GM21723 (cell line): ENCODE results near the gene TMEM214.
A peak's percentile ranks its signal among the peaks of the same experiment; 100 is the strongest.

ENCODE experiments used
- ATAC-seq: cut with Tn5 transposase; IDR thresholded peaks from one replicate; pipeline ENCODE4 v1.9.1; 2021; ENCODE audit warnings: mild to moderate bottlenecking, moderate library complexity; ENCODE audit not compliant: unreplicated experiment

The TMEM214 gene

GRCh38 chr2:27038631-27039339, 6.0 kb downstream of the TMEM214 start:
- ATAC-seq, result no peak

- ATAC-seq, result no peak
Measured at GRCh38 chr2:27039426-27039825, 6.7 kb downstream of the TMEM214 start.

- ATAC-seq, result no peak
Measured at GRCh38 chr2:27039871-27040270, 7.1 kb downstream of the TMEM214 start.

GRCh38 chr2:27040282-27040681, 7.5 kb downstream of the TMEM214 start:
- no peak for ATAC-seq

GRCh38 chr2:27041752-27042151, 9.0 kb downstream of the TMEM214 start:
- ATAC-seq, result peak; percentile 31

GRCh38 chr2:27042159-27042661, 9.4 kb downstream of the TMEM214 start:
- peak; percentile 72 for ATAC-seq

GRCh38 chr2:27042985-27043634, 10.3 kb downstream of the TMEM214 start:
- ATAC-seq, result no peak

- ATAC-seq, result peak; percentile 30
Measured at GRCh38 chr2:27049422-27050280, 16.9 kb downstream of the TMEM214 start.

- peak; percentile 56 for ATAC-seq
Measured at GRCh38 chr2:27050281-27050995, 17.7 kb downstream of the TMEM214 start.

- peak; percentile 76 for ATAC-seq
Measured at GRCh38 chr2:27050996-27051901, 18.5 kb downstream of the TMEM214 start, which contains the start of gene AGBL5. Gene AGBL5, plus strand, starts transcription at chr2:27051668. Its CDS starts 1,291 bp downstream, at chr2:27052959.

- peak; percentile 1 for ATAC-seq
Measured at GRCh38 chr2:27051902-27052645, 19.3 kb downstream of the TMEM214 start.

- ATAC-seq, result no peak
Measured at GRCh38 chr2:27053321-27053720, 20.6 kb downstream of the TMEM214 start.

GRCh38 chr2:27053776-27054175, 21.0 kb downstream of the TMEM214 start:
- no peak for ATAC-seq

GRCh38 chr2:27054721-27055120, 22.0 kb downstream of the TMEM214 start:
- no peak for ATAC-seq

- ATAC-seq, result no peak
Measured at GRCh38 chr2:27057184-27057583, 24.4 kb downstream of the TMEM214 start.

- no peak for ATAC-seq
Measured at GRCh38 chr2:27058210-27058609, 25.4 kb downstream of the TMEM214 start.

- no peak for ATAC-seq
Measured at GRCh38 chr2:27059141-27059820, 26.5 kb downstream of the TMEM214 start.

- ATAC-seq, result no peak
Measured at GRCh38 chr2:27060323-27060722, 27.6 kb downstream of the TMEM214 start.
